Activated CD8-positive, alpha-beta memory T cell treated with anti-CD3 and anti-CD28 coated beads for 24 hours (primary cell): Measurements from ENCODE around the gene CACNB4.
"Not testable (repeated sequence)": the region's sequence is repeated elsewhere in the genome, so short reads cannot be mapped to it uniquely, and the experiment has no call there.

Source experiments
- DNase-seq: peaks from one replicate; pipeline ENCODE4 v3.0.0-alpha.2; 2020

Gene CACNB4

GRCh38 chr2:151899156-151899555 is 199.7 kb downstream of the CACNB4 start:
- DNase-seq = no peak

GRCh38 chr2:151891566-151892194 is 207.2 kb downstream of the CACNB4 start:
- DNase-seq = no peak

- DNase-seq = no peak
Observed at GRCh38 chr2:151887164-151887563, 211.7 kb downstream of the CACNB4 start.

GRCh38 chr2:151886241-151886640 is 212.6 kb downstream of the CACNB4 start:
- no peak for DNase-seq

- DNase-seq = no peak
Observed at GRCh38 chr2:151882786-151883445, 215.9 kb downstream of the CACNB4 start.

- DNase-seq = no peak
Observed at GRCh38 chr2:151881342-151881741, 217.5 kb downstream of the CACNB4 start.

- DNase-seq = no peak
Observed at GRCh38 chr2:151880586-151880985, 218.3 kb downstream of the CACNB4 start.

- no peak for DNase-seq
Observed at GRCh38 chr2:151878655-151879563, 219.9 kb downstream of the CACNB4 start.

- DNase-seq = no peak
Observed at GRCh38 chr2:151878204-151878603, 220.6 kb downstream of the CACNB4 start.

- not testable (repeated sequence) for DNase-seq
Observed at GRCh38 chr2:151875631-151876030, 223.2 kb downstream of the CACNB4 start.

GRCh38 chr2:151872463-151872862 is 226.4 kb downstream of the CACNB4 start:
- DNase-seq = no peak

- DNase-seq = no peak
Observed at GRCh38 chr2:151869291-151869690, 229.6 kb downstream of the CACNB4 start.

GRCh38 chr2:151862700-151863099 is 236.1 kb downstream of the CACNB4 start:
- DNase-seq = no peak

- DNase-seq = no peak
Observed at GRCh38 chr2:151861174-151861573, 237.7 kb downstream of the CACNB4 start.

- DNase-seq = no peak
Observed at GRCh38 chr2:151860613-151861146, 238.2 kb downstream of the CACNB4 start.

GRCh38 chr2:151860210-151860609 is 238.6 kb downstream of the CACNB4 start:
- no peak for DNase-seq

GRCh38 chr2:151857650-151858049 is 241.2 kb downstream of the CACNB4 start:
- no peak for DNase-seq

GRCh38 chr2:151855111-151855510 is 243.7 kb downstream of the CACNB4 start:
- DNase-seq = no peak

- no peak for DNase-seq
Observed at GRCh38 chr2:151853070-151853758, 245.6 kb downstream of the CACNB4 start.

GRCh38 chr2:151852260-151853069 is 246.4 kb downstream of the CACNB4 start:
- DNase-seq = no peak

GRCh38 chr2:151851761-151852160 is 247.1 kb downstream of the CACNB4 start:
- DNase-seq = no peak
